ENCODE measurements around the gene EDA. TPM values are rescaled to one million over a fixed set of nuclear protein-coding genes. Genes with fewer than 3 reads are reported as not detected.

The EDA gene
- total RNA-seq, 1 donor from 2014 or later = 1.6 TPM

GRCh38 chrX:70012756-70013155 is 396.8 kb downstream of the EDA start:
- no peak for TF ChIP-seq CTCF (conservative IDR thresholded peaks at IDR 0.05; ENCODE audit: low read depth, low read length)
- no peak for DNase-seq (ENCODE audit: low read depth)
- H3K4me3 ChIP-seq (ENCODE audit: low read depth, low read length) = no peak overlapping the region

GRCh38 chrX:70013466-70014381 is 397.8 kb downstream of the EDA start:
- no peak overlapping the region for H3K4me3 ChIP-seq (ENCODE audit: low read depth, low read length)
- no peak for TF ChIP-seq CTCF (conservative IDR thresholded peaks at IDR 0.05; ENCODE audit: low read depth, low read length)
- no peak for DNase-seq (ENCODE audit: low read depth)

- no peak for DNase-seq (ENCODE audit: low read depth)
- TF ChIP-seq CTCF (conservative IDR thresholded peaks at IDR 0.05; ENCODE audit: low read depth, low read length) = no peak
- no peak overlapping the region for H3K4me3 ChIP-seq (ENCODE audit: low read depth, low read length)
These were observed 400.6 kb downstream of the EDA start for GRCh38 chrX:70016513-70016912.

GRCh38 chrX:70022616-70023015 is 406.7 kb downstream of the EDA start:
- no peak overlapping the region for H3K4me3 ChIP-seq (ENCODE audit: low read depth, low read length)
- DNase-seq (ENCODE audit: low read depth) = no peak
- TF ChIP-seq CTCF (conservative IDR thresholded peaks at IDR 0.05; ENCODE audit: low read depth, low read length) = no peak

- no peak for TF ChIP-seq CTCF (conservative IDR thresholded peaks at IDR 0.05; ENCODE audit: low read depth, low read length)
- DNase-seq (ENCODE audit: low read depth) = no peak
- H3K4me3 ChIP-seq (ENCODE audit: low read depth, low read length) = no peak overlapping the region
These were observed 409.6 kb downstream of the EDA start for GRCh38 chrX:70025464-70025863.

- no peak for TF ChIP-seq CTCF (conservative IDR thresholded peaks at IDR 0.05; ENCODE audit: low read depth, low read length)
- H3K4me3 ChIP-seq (ENCODE audit: low read depth, low read length) = no peak overlapping the region
- DNase-seq (ENCODE audit: low read depth) = no peak
These were observed 410.4 kb downstream of the EDA start for GRCh38 chrX:70026112-70026850.
